HG03196 (cell line): ENCODE data around the gene CDON.

Experiments used
- ATAC-seq: cut with Tn5 transposase; IDR thresholded peaks from one replicate; pipeline ENCODE4 v1.9.1; 2021; ENCODE audit not compliant: unreplicated experiment

CDON gene, protein sequence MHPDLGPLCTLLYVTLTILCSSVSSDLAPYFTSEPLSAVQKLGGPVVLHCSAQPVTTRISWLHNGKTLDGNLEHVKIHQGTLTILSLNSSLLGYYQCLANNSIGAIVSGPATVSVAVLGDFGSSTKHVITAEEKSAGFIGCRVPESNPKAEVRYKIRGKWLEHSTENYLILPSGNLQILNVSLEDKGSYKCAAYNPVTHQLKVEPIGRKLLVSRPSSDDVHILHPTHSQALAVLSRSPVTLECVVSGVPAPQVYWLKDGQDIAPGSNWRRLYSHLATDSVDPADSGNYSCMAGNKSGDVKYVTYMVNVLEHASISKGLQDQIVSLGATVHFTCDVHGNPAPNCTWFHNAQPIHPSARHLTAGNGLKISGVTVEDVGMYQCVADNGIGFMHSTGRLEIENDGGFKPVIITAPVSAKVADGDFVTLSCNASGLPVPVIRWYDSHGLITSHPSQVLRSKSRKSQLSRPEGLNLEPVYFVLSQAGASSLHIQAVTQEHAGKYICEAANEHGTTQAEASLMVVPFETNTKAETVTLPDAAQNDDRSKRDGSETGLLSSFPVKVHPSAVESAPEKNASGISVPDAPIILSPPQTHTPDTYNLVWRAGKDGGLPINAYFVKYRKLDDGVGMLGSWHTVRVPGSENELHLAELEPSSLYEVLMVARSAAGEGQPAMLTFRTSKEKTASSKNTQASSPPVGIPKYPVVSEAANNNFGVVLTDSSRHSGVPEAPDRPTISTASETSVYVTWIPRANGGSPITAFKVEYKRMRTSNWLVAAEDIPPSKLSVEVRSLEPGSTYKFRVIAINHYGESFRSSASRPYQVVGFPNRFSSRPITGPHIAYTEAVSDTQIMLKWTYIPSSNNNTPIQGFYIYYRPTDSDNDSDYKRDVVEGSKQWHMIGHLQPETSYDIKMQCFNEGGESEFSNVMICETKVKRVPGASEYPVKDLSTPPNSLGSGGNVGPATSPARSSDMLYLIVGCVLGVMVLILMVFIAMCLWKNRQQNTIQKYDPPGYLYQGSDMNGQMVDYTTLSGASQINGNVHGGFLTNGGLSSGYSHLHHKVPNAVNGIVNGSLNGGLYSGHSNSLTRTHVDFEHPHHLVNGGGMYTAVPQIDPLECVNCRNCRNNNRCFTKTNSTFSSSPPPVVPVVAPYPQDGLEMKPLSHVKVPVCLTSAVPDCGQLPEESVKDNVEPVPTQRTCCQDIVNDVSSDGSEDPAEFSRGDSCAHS (N-terminal part only)

DNA sequence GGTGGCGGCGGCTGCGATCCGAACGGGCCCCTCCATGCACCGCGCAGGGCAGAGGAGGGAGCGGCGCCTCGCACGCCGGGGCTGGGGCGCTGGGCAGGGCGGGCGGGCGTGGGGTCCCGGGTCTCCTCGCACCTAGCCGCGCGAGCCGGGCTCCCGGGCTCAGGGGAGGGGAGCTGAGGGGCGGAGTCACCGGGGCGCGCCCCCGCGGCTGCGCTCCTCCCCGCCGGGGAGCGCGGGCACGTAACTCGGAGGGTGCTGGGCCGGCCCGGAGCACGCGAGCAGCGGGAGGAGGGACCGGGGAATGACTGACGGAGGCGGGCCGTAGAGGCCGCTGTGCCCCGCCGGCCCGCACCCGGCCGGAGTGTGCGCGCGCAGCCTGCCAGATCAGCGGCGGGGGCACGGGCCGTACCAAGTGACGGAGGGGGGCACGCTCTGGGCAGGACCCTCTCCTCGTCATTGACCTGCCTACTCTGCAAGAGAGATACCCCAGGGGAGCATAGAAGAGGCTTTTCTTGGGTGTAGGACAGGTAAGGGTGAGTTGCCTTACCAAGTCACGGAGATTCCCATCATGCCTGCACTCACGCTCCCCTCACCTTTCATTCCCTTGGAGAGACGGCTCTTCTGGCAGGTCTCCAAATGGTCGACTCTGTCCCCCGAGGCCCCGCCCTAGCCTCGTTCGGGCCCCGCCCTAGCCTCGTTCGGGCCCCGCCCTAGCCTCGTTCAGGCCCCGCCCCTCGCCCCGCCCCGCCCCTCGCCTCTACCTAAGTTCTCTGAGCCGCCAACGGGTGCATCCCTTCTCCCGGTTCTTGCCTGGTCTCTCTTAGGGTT lies at the start of gene CDON:
Gene CDON, minus strand, starts transcription at position 188 of the 828 bp plus-strand sequence. CDS start 39,390 bp downstream, outside the sequence.
- peak; percentile 98 for ATAC-seq

DNA sequence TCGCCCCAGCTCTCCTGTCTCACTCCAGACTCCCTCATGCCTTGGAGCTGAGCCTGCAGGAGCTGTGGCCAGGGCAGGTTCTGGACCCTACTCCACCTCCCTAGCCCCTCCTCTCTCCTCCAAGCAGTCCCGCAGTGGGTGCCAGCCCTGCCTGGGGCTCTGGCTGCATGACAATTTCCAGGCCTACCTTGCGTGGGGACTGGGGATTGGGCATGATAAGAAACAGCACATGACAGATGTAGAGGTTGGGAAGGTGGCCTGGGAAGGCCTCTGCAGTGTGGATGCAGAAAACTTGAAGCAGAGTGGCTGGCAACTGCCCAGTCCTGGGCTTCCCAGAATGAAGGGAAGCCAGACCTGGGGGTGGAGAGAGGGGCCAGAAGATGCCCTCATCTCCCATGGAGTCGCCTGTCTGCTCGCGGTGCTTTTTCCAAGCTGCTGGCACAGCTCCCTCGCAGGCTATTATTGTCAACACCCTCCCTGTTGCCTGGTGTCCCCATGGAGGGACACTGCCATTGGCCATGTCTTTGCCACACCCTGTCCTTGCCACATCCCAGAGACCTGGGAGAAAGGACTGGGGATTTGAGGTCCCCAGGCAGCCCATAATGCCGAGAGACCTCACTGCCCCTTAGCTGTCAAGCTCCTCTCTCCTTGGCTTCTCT lies 48.9 kb upstream of the CDON start:
- no peak for ATAC-seq

DNA sequence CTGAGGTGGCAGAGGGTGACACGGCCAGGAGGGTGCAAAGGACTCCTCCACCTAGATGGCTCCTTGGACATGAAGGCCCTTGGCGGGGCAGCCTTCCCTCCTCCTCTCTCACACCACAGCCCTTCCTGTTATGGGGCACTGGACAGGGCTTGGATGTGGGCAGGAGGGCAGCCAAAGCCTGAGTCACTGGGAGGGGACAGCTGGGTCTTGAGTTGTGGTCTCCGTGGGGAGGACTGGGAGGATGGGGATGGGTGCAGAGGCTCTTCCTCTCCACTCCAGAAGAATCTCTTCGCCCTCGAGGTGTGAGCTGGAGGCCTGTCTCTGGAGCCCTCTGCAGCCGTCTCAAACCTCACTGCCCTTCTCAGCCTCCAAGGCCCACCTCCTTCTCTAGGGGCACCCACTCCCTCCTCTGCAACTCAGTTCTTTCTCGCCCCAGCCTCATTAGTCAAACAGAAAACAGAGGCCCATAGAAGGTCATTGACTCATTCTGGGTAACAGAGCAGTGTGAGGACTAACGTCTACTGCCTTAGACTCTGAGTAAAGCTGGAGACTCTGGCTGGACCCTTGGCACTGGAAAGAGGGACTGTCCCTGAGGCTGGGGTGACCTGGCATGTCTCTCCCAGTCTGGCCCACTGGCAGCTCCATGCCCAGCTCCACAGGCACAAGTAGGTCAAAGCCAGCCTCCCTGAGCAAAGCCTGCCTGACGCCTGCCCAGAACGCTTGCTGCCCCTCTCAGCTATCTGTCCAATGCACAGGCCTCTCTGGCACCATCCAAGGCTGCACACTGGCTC lies 47.5 kb upstream of the CDON start:
- no peak for ATAC-seq

DNA sequence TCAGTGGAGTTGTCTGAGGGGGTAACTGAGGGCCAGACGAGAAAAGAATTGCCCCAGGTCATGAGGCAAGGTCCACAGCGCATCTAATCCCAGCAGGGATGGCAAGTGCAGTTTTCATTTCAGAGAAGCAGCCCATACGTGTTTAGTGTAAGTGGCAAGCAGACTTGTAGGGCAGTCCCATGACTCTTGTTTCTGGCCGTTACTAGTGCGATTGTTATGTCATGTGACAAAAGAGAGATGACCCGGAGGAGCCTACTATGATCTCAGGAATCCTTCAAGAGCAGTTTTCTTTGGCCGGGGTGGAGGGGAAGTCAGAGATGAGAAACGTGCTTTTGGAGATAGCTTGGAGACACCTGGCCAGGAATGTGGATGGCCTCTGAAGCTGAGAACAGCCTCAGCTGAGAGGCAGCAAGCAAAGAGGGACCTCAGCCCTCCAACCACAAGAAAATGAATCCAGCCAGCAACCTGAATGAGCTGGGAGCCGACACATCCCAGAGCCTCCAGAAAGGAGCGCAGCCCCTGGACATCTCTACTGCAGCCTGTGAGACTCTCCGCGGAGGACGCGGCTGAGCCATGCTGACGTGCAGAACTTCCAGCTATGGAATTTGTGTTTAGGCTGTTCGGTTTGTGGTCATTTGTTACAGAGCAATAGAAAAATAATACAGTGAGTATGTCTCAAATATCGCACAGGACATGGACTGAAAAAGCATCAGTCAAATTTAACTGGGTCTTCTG lies 44.1 kb upstream of the CDON start:
- no peak for ATAC-seq

DNA sequence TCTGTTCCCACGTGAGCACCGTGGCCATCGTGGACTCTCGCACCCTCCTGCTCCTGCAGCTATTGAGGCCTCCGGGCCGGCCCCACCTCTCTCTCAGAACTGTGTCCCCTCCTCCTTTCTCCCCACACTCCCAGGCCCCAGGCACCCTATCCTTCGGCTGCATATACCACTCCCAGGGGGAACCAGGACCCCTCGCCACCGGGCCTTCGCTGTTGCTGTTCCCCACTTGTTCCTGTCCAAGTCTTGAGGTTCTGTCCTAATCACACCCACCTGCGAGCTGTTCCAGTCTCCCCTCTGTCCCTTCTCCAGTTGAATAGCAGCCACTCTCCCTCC lies 43.0 kb upstream of the CDON start:
- ATAC-seq = no peak

DNA sequence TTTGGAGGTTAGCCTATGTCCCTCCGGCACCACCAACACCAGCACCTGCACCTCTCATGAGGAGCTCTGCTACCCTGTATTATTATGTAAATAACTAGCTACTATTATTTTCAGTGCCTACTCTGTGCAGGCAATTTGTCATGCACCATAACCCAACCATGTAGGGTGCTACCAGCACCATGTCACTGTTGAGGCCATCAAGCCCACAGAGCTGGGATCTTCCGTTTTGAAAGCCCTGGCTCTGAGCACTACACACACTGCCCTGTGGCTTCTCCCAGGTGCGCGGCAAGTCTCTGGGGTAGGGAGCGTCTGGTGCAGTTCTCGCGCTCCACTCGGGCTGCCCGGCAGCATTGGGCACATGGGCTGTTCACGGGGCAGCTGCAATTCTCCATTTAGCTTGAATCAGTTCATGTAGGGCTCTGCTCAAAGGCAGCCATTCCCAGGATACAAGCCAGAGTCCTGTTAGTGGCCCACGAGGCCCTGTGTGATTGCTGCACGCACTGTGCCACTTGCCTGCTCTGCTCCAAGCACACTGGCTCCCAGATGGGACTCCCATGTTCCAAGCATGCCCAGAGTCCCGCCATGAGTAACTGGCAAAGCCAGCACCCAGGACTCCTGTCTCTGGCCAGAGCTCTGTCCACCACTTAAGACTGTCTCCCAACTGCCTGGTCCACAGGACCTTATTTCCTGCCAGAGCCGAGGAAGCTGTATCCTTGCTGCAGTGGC lies 42.5 kb upstream of the CDON start:
- no peak for ATAC-seq

DNA sequence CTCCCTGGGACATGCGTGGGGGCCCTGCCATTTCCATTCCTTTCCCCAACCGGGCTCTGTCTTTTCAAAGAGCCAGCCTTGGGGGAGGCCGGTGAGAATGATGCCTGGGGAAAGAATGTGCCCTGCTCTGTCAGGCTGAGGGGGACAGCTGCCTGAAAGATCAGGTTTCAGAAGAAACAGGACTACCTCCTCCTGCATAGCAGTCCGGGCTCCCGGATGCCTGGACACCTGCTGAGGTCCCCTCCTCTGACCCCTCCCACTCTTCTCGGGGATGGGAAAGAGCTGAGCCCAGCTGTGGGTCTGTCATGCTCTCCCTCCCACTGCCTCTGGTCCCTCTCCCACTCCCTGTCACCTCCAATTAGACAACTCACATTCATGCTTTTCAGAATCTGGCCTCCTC lies 41.8 kb upstream of the CDON start:
- ATAC-seq = no peak

DNA sequence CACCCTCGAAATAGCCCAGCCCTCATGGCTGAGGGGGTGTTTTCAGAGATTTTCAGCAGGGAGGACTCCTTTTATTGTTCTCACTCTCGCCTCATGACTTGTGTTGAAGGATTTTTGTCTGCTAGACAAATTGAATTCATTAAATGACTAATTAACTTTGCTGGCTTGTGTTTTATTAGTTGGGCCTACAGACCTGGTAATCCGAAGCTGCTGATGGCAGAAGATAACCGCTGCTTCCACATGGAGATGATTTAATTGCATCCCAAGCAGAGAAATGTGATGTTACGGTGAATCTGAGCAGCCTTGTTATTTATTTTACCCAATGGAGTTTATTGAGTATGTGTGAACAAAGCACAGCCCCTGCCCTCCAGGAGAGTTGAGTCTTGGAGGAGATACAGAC lies 40.5 kb upstream of the CDON start:
- no peak for ATAC-seq

DNA sequence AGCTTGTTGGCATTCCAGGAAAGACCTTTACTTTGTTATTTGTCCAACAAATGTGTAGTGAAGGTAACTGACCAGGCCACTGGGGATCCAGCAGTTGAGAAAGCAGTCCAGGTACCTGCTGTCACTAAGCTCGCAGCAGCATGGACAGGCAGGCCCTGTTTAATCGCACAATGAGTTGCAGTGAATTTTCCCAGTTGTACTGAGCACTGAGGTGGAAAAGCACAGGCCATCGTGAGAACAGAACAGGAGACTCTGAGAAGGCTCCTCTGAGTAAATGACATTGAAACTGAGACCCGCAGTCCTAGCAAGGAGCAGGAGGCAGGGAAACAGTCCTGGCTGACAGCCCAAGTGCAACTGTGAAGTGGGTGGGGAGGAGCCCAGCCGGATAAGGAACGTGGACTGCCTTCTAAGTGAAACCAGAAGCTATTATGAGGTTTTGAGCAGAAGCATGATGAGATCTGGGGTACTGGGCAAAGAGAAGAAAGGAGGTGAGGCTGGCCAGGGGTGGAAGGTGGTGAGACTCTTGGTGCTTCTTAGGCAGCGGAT lies 39.8 kb upstream of the CDON start:
- no peak for ATAC-seq

DNA sequence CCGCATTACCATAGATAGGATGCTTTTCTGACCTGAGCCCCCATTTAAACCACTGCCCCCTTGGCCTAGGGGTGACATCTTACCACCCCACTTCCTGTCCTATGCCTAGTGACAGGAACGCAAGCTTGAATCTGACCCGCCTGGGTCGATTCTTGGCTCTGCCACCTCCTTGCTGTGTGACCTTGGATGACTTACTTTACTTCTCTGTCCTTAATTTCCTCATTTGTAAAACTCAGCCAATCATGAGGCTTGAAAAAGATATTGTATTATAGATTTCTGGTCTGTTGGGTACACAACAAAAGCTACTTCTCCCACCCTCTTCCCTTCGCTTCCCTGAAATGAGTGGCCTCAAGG lies 39.2 kb upstream of the CDON start:
- no peak for ATAC-seq

DNA sequence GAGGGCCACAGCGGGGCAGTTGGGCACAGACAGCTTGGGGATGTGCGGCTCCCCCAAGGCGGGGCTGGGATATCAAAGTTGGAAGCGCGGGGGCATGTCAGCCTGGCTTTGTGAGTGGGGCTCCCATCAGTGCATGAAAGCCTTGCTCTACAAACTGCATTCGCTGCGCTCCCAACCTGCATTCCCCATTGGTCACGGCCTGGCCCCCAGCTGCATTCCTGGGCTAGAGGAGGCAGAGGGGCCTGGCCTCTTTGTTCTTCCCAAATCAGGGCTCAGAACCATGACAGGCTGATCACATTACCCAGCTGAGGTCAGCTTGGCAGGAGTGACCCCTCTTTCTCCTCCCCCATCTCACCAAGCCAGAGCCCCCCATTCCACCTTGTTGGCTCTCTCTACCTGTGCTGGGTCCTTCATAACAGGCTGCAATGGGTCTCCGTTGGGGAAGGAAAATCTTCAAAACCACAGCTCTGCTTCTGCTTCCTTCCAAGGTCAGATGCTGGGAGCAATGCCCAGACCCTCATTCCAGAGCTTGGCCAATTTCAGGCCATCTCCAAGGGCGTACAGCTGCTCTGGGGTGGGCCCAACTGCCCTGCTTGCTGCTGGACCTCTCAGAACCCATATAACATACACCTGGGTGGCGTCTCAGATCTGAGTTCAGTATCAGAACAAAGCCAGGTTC lies 38.7 kb upstream of the CDON start:
- no peak for ATAC-seq

DNA sequence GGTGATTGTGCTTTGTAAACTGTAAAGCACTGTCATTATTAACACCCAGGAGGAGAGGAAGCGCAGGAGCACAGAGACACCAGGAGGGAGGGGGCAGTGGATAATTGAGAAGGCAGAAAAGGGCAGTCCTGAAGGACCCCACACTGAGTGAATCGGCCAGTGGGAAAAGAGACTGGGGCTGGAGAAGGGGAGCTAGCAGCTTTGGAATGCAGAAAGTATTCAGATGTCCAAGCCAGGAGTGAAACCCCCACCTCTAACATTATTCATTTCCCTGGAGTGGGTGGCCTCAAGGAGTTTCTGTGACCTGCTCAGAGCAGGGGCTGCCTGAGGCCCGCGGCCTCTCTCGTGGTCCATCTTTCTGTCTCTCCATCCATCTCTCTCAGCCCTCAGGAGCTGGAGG lies 38.0 kb upstream of the CDON start:
- no peak for ATAC-seq

DNA sequence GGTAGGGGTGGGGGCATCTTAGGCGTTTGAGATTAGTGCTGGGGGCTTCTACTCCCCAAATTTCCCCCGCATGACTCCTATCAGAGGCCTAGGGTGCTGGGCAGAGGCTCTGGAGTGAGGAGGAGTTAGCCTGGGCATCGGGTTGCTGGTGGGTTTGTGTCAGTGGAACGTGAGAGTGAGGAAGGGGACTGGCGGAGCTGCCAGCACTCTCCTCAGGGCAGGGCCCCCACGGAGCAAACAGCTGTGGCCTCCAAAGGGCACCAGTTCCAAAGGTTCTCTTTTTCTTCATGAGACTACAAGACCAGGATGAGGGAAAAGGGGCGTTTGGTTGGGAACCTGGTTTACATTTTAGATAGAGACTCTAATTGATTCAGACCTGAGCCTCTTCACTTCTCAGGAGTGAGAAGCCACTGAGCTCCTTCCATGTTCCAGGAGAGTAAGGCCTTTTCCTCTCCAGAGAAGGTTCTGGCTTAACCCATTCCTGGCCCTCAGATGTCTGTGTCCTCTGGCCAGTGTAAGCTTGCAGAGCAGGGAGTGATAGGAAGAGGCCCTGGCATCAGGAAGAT lies 35.6 kb upstream of the CDON start:
- no peak for ATAC-seq

DNA sequence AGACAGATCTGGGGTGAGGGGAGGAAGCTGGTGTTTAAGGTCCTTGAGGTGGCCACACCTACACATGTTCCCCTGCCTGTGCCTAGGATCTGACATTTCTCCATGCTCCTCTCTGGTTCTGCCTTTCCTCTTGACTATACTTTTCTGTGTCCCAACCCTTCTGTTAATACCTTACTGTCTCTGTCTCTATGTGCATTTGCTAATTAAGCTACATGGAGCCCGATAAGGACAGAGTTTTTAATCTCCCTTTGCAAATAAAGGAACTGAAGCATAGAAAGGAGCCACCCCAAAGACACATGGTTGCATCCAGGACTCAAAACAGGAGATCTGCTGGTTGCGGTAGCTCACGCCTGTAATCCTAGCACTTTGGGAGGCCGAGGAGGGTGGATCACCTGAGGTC lies 33.1 kb upstream of the CDON start:
- no peak for ATAC-seq

DNA sequence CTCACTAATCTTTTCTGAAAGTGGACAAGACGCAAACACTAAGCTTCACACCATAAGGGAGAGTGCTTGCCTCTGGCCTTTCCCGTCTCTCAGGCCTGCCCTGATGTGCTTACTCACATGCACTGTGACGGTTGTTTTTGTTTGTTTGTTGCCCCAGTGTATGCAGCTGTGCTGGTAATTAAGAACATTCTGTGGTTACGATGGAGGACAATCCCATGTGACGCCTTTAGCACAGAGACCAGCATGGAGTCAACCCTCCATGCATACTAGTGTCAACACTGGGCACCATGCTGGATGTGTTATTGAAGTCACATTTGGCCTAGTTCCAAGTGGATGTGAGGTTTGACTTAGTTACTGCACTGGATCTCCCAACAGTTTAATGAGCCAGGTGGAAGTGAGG lies 27.8 kb upstream of the CDON start:
- ATAC-seq = no peak

DNA sequence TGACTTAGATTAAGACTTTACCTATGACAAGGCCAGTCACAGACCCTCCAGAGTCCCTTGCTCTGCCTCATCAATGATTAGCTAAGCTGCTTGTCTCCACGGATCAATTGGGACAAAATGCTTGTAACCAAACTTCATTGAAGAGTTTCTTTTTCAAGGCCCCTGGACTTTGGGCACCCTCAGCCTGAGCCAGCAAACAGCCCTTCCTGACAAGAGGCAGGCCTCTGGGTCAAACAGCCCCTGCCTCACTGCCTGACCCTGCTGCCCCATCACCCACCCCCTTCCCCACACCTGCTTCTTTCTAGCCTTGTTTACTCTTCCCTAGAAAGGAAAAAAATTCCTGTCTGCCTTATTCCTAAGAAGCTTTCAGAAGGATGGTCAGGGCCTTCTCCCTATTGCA lies 26.3 kb upstream of the CDON start:
- no peak for ATAC-seq

DNA sequence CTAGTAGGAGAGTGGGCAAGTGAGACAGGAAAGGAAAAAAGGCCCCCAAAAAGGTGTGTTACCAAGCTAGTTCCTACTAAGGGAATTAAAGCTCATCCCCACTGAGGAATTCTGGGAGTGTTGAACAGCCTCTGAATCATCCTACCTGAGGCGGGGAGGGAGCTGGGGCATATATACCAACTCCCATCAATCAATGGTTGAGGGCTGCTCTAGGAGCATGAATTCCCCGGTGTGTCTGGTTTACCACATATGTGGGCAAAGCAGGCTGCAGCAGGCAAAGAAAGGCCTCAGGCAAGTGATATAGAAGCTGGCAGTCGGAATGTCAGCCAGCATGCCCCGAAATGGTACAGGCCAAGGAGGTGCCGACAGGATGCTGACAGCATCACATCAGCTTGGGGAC lies 23.6 kb upstream of the CDON start:
- ATAC-seq = no peak
